Bone marrow (tissue), 2 donors: ENCODE measurements around the gene PFN1.

ENCODE experiments used
- DNase-seq, 2 donors: peaks; one replicate each; lab custom pipeline; 2025; lab: John Stamatoyannopoulos, UW

Gene PFN1

GRCh38 chr17:4967539-4968485 is 19.5 kb upstream of the PFN1 start, which contains the start of gene SPAG7:
Gene SPAG7, minus strand, starts transcription at chr17:4967817. Its CDS starts 13 bp downstream, at chr17:4967804.
- DNase-seq = peak; percentile 89 to 96

- peak in 1 of 2 donors; percentile 100 for DNase-seq
Observed at GRCh38 chr17:4966844-4967538, 18.7 kb upstream of the PFN1 start.

- no peak for DNase-seq
Observed at GRCh38 chr17:4965311-4965986, 17.1 kb upstream of the PFN1 start.

- no peak for DNase-seq
Observed at GRCh38 chr17:4960279-4960922, 12.1 kb upstream of the PFN1 start.

GRCh38 chr17:4959261-4959965 is 11.1 kb upstream of the PFN1 start:
- no peak for DNase-seq

- DNase-seq = no peak
Observed at GRCh38 chr17:4958102-4958501, 9.8 kb upstream of the PFN1 start.

GRCh38 chr17:4956493-4957061 is 8.2 kb upstream of the PFN1 start:
- no peak for DNase-seq

- DNase-seq = no peak
Observed at GRCh38 chr17:4955091-4955490, 6.8 kb upstream of the PFN1 start.

- no peak for DNase-seq
Observed at GRCh38 chr17:4953451-4953961, 5.2 kb upstream of the PFN1 start.

- no peak for DNase-seq
Observed at GRCh38 chr17:4951486-4951885, 3.2 kb upstream of the PFN1 start.

GRCh38 chr17:4950746-4951204 is 2.4 kb upstream of the PFN1 start, which contains the start of gene ENO3:
Gene ENO3, plus strand, starts transcription at chr17:4951119. Its CDS starts 711 bp downstream, at chr17:4951830.
- DNase-seq = no peak

- no peak for DNase-seq
Observed at GRCh38 chr17:4950075-4950745, 1.9 kb upstream of the PFN1 start.

GRCh38 chr17:4949321-4950074 is 1.2 kb upstream of the PFN1 start:
- peak; percentile 29 to 88 for DNase-seq

- peak in 1 of 2 donors; percentile 56 for DNase-seq
Observed at GRCh38 chr17:4948931-4949320, 596 bp upstream of the PFN1 start.

- DNase-seq = peak in 1 of 2 donors; percentile 62
Observed at GRCh38 chr17:4947411-4948165, 742 bp downstream of the PFN1 start.

- no peak for DNase-seq
Observed at GRCh38 chr17:4947010-4947410, 1.3 kb downstream of the PFN1 start.

GRCh38 chr17:4946312-4946976 is 1.9 kb downstream of the PFN1 start:
- no peak for DNase-seq

GRCh38 chr17:4945944-4946280 is 2.4 kb downstream of the PFN1 start:
- no peak for DNase-seq
